Measurements from ENCODE around the gene CORIN.

DNA sequence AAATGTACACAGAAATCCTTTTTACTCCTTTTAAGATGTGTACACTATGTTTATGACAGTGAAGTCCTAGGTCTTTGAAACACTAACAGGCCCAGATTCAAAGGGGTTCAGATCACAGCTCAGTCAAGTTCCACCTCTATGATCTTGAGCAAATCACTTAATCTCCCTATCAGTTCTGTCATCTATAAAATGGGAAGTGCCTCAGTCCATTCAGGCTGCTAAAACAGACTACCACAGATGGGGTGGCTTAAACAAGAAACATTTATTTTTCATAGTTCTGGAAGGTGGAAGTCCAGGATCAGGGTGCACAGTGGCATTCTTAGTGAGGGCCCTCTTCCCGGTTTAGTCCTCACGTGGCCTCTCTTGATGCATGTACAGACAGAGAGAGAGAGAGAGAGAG is 117.1 kb downstream of the CORIN start:
- TF ChIP-seq ZNF282 (IDR thresholded peaks at IDR 0.05; ENCODE audit: partially characterized antibody) (no peak), HNF4A (CRISPR knock-in tag; IDR thresholded peaks at IDR 0.05) (no peak)

Measured in HepG2 (cell line).